ENCODE measurements around the gene AIFM3.
"Not testable (repeated sequence)": the region's sequence is repeated elsewhere in the genome, so short reads cannot be mapped to it uniquely, and the experiment has no call there.

GRCh38 chr22:21009208-21009607, 42.2 kb downstream of the AIFM3 start:
- not testable (repeated sequence) for TF ChIP-seq CTCF, POLR2A (IDR thresholded peaks at IDR 0.05)
